Measurements from ENCODE around the gene RASGRF2. TPM values are rescaled to one million over a fixed set of nuclear protein-coding genes. Genes with fewer than 3 reads are reported as not detected.

Gene RASGRF2
- total and polyA plus RNA-seq, 2 of the 13 experiments (the other 11 are each of a cell fraction or from before 2014, with no cell fraction given), result 23.6 to 29.0 TPM

- peak overlapping the region; percentile 17 for H3K27ac ChIP-seq (ENCODE audit: extremely low read length, insufficient read depth, low read length)
- no TSS peak for BruUV-seq (replicated peaks)
- intact Hi-C loops (cut with micrococcal nuclease; ENCODE audit: unreplicated experiment), result loop anchor here (5.0 kb wide), 1 partner anchor 64 kb away; no protein-coding TSS in a partner anchor
- ATAC-seq (no peak), FAIRE-seq (no peak), DNase-seq (ENCODE audit: low spot score) (no peak)
- H4K20me1 ChIP-seq (ENCODE audit: insufficient read depth, low read length), result peaks cover 2% of the 10 kb centered on the region; the same call in 1 of the 2 replicates
- H3K4me2 ChIP-seq (ENCODE audit: low read depth, low read length), result peak overlapping the region; percentile 81
- no peaks in the 10 kb centered on the region for H3K9me3 ChIP-seq (ENCODE audit: low read length)
- ChIA-PET CTCF (ENCODE audit: low intra/inter-chr PET ratio, low total read pairs) (no interaction called here), POLR2A (no interaction called here)
- H3K79me2 ChIP-seq (ENCODE audit: insufficient read depth, low read length), result peaks cover 74% of the 10 kb centered on the region
- H3K36me3 ChIP-seq (replicated peaks in 1 of 2; ENCODE audit: control insufficient read depth in 1 of 2, insufficient read depth in 2 of 2, low read length in 2 of 2), result no peaks in the 10 kb centered on the region
- H3K27me3 ChIP-seq (ENCODE audit: control insufficient read depth in 1 of 2, insufficient read depth in 2 of 2, low read length in 2 of 2), result peaks cover 0 to 3% of the 10 kb centered on the region in 2 experiments; a peak in 1 of 5 replicates
- H3K4me3 ChIP-seq (replicated peaks in 1 of 3; ENCODE audit: insufficient read depth in 1 of 3, low read depth in 2 of 3, low read length in 3 of 3), result peak overlapping the region; percentile 84 to 98 (median 93); a peak in 5 of 6 replicates
- no peak overlapping the region for H2AFZ ChIP-seq (ENCODE audit: low read length)
- H3K9ac ChIP-seq (ENCODE audit: insufficient read depth, low read depth, low read length), result peak overlapping the region; percentile 53
- 45% methylated on average over 2 of the region's 2 CpGs for WGBS (ENCODE audit: low lambda C conversion rate)
- H3K4me1 ChIP-seq (ENCODE audit: insufficient read depth, low read length), result peaks cover 63% of the 10 kb centered on the region
- peak; percentile 6; the same call in 1 of the 2 replicates for TF ChIP-seq SAP130 (CRISPR knock-in tag; IDR thresholded peaks at IDR 0.05; ENCODE audit: low read depth)
- no peak for TF ChIP-seq FOXO1 (CRISPR knock-in tag; IDR thresholded peaks at IDR 0.05)
- no peak for TF ChIP-seq ZNF546 (CRISPR knock-in tag; conservative IDR thresholded peaks at IDR 0.05)
- no peak for TF ChIP-seq CEBPZ (IDR thresholded peaks at IDR 0.05; ENCODE audit: low read length)
- TF ChIP-seq GATAD2A (CRISPR knock-in tag; IDR thresholded peaks at IDR 0.05), result 0 out of 2 replicates have a peak, but pooled peaks have one; percentile 3
- TF ChIP-seq ZNF646 (CRISPR knock-in tag; IDR thresholded peaks at IDR 0.05), result no peak
- in situ Hi-C loops (cut with HindIII; ENCODE audit: extremely low pct_ligation_motif_present, low pct_unique_long_range_greater_than_20kb), result no loop called here
Observed at GRCh38 chr5:80962630-80963520, 2.7 kb downstream of the RASGRF2 start.

All from HepG2 (cell line).